Astrocyte (in vitro differentiated cells and primary cell): ENCODE measurements around the gene CNKSR1.

Experiments used
- EZH2 ChIP-seq: IDR thresholded peaks from 2 replicates; pipeline ENCODE4 v1.6.1; 2012; ENCODE audit warnings: mild to moderate bottlenecking, low read length, inconsistent platforms; ENCODE audit not compliant: insufficient read depth
- TF ChIP-seq, protein P1 (sequence below): IDR thresholded peaks from 2 replicates; pipeline ENCODE4 v1.5.1; 2011; ENCODE audit warnings: low read depth, mild to moderate bottlenecking, inconsistent platforms, low read length, moderate library complexity; ENCODE audit not compliant: insufficient read depth

DNA sequence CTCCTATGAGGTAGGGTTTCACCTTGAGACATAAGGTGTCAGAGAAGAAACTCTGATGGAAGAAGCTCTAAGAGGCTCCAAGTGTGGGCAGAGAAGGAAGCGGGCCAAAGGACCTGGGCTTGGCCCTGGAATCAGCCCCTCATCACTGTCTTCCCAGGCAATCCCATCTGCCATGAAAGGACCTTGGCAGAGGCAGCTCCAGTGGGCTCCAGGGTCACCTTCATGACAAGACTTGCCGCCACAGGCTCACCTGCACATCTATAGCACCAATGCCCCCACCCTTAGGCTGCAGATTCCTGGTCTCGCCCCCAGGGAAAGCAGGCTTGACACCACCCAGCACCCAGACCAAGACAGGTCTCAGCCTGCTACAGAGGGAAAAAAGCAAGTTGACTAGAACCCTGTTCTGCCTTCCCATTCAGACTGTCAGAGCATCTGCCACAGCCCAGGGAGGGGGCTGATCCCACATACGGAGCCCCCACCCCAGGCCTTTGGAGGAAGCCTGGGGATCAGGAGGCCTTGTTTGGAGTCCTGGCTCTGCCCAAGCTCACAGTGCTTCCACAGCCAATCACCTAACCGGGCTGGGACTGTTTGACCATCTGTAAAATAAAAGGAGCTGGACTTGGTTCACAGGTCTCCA, 18.9 kb upstream of the CNKSR1 start:
- TF ChIP-seq, protein P1, sequence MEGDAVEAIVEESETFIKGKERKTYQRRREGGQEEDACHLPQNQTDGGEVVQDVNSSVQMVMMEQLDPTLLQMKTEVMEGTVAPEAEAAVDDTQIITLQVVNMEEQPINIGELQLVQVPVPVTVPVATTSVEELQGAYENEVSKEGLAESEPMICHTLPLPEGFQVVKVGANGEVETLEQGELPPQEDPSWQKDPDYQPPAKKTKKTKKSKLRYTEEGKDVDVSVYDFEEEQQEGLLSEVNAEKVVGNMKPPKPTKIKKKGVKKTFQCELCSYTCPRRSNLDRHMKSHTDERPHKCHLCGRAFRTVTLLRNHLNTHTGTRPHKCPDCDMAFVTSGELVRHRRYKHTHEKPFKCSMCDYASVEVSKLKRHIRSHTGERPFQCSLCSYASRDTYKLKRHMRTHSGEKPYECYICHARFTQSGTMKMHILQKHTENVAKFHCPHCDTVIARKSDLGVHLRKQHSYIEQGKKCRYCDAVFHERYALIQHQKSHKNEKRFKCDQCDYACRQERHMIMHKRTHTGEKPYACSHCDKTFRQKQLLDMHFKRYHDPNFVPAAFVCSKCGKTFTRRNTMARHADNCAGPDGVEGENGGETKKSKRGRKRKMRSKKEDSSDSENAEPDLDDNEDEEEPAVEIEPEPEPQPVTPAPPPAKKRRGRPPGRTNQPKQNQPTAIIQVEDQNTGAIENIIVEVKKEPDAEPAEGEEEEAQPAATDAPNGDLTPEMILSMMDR, result no peak
- no peak for TF ChIP-seq EZH2
